ENCODE measurements around the gene LEMD1. TPM values are rescaled to one million over a fixed set of nuclear protein-coding genes. Genes with fewer than 3 reads are reported as not detected.

LEMD1 gene
- total RNA-seq, 4 donors from 2014 or later, result 5.1 TPM; not detected in 3

GRCh38 chr1:205360891-205361290, 61.0 kb downstream of the LEMD1 start:
- Histone ChIP-seq H3K4me3 (no peak overlapping the region), H3K9me3 (no peaks in the 10 kb centered on the region), H3K27me3 (peaks cover 4% of the 10 kb centered on the region), H3K4me1 (peaks cover 4% of the 10 kb centered on the region), H3K27ac (no peak overlapping the region), H3K36me3 (no peaks in the 10 kb centered on the region)
- 87% methylated on average over 4 of the region's 4 CpGs for WGBS
- TF ChIP-seq POLR2AphosphoS5 (IDR thresholded peaks at IDR 0.05), result no peak
- no peak for TF ChIP-seq POLR2A (IDR thresholded peaks at IDR 0.05)
- no peak for TF ChIP-seq EP300 (IDR thresholded peaks at IDR 0.05)
- no peak for TF ChIP-seq CTCF (IDR thresholded peaks at IDR 0.05)
- no peak for DNase-seq (ENCODE audit: low spot score in 2 of 2)

GRCh38 chr1:205359771-205360565, 61.9 kb downstream of the LEMD1 start:
- H3K27me3 ChIP-seq, result peaks cover 4% of the 10 kb centered on the region
- no peak for DNase-seq (ENCODE audit: low spot score in 2 of 2)
- no peak overlapping the region for H3K4me3 ChIP-seq
- TF ChIP-seq POLR2AphosphoS5 (IDR thresholded peaks at IDR 0.05) (no peak), EP300 (IDR thresholded peaks at IDR 0.05) (no peak), POLR2A (IDR thresholded peaks at IDR 0.05) (no peak), CTCF (IDR thresholded peaks at IDR 0.05) (no peak)
- 64% methylated on average over 11 of the region's 11 CpGs for WGBS
- H3K36me3 ChIP-seq, result no peaks in the 10 kb centered on the region
- no peaks in the 10 kb centered on the region for H3K9me3 ChIP-seq
- peaks cover 6% of the 10 kb centered on the region for H3K4me1 ChIP-seq
- H3K27ac ChIP-seq, result no peak overlapping the region

GRCh38 chr1:205358579-205358978, 63.3 kb downstream of the LEMD1 start:
- Histone ChIP-seq H3K36me3 (no peaks in the 10 kb centered on the region), H3K27me3 (peaks cover 4% of the 10 kb centered on the region), H3K9me3 (no peaks in the 10 kb centered on the region), H3K4me3 (no peak overlapping the region), H3K27ac (no peak overlapping the region), H3K4me1 (peaks cover 11% of the 10 kb centered on the region)
- no peak for DNase-seq (ENCODE audit: low spot score in 2 of 2)
- no peak for TF ChIP-seq POLR2A (IDR thresholded peaks at IDR 0.05)
- no peak for TF ChIP-seq EP300 (IDR thresholded peaks at IDR 0.05)
- TF ChIP-seq POLR2AphosphoS5 (IDR thresholded peaks at IDR 0.05), result no peak
- no peak for TF ChIP-seq CTCF (IDR thresholded peaks at IDR 0.05)

GRCh38 chr1:205357567-205357966, 64.3 kb downstream of the LEMD1 start:
- WGBS, result 83% methylated on average over 3 of the region's 3 CpGs

More at GRCh38 chr1:205357567-205357966, 64.3 kb downstream of the LEMD1 start:
- no peak overlapping the region for H3K27ac ChIP-seq
- no peak overlapping the region for H3K4me3 ChIP-seq
- peaks cover 4% of the 10 kb centered on the region for H3K27me3 ChIP-seq
- H3K36me3 ChIP-seq, result no peaks in the 10 kb centered on the region
- no peak for DNase-seq (ENCODE audit: low spot score in 2 of 2)
- no peaks in the 10 kb centered on the region for H3K9me3 ChIP-seq
- TF ChIP-seq POLR2A (IDR thresholded peaks at IDR 0.05) (no peak), CTCF (IDR thresholded peaks at IDR 0.05) (no peak), EP300 (IDR thresholded peaks at IDR 0.05) (no peak), POLR2AphosphoS5 (IDR thresholded peaks at IDR 0.05) (no peak)
- peaks cover 11% of the 10 kb centered on the region for H3K4me1 ChIP-seq

Measured in suprapubic skin (tissue), 4 donors.